H1 (cell line): ENCODE data around the gene NOLC1. TPM values are rescaled to one million over a fixed set of nuclear protein-coding genes. Genes with fewer than 3 reads are reported as not detected.

Source experiments
- CTCF ChIA-PET: fragments of 300-600 bp; sonication (Branson Sonifier 250); formaldehyde crosslinking; loops from one replicate; lab custom pipeline; 2021; ENCODE audit not compliant: partially characterized antibody; lab: Charles Lee
- POLR2A ChIA-PET: fragments of 300-600 bp; sonication (Branson Sonifier 250); formaldehyde crosslinking; loops from one replicate; lab custom pipeline; 2021; ENCODE audit warnings: inconsistent platforms; ENCODE audit not compliant: partially characterized antibody; lab: Charles Lee
- DNase-seq, 2 experiments: peaks; one replicate each; pipeline versions ENCODE4 v3.0.0 to v3.0.0-alpha.2; 2010 to 2022; ENCODE audit warnings: low spot score in 2 of 2, low read depth in 1 of 2, mixed read lengths in 1 of 2
- FAIRE-seq: peaks from 2 replicates; lab custom pipeline; 2011; peaks lifted over from hg19 to GRCh38; lab: Jason Lieb, UNC
- H2AFZ ChIP-seq: 2 replicates; pipeline ENCODE4 v1.8.1; 2012; ENCODE audit warnings: low read length, inconsistent platforms
- H2AK5ac ChIP-seq: 2 replicates; pipeline ENCODE4 v1.6.1; 2013; ENCODE audit warnings: low read depth, low read length
- H2BK120ac ChIP-seq: replicated peaks from 2 replicates; pipeline ENCODE3; 2013; ENCODE audit warnings: low read depth, low read length, inconsistent platforms
- H2BK12ac ChIP-seq: 2 replicates; pipeline ENCODE4 v1.6.1; 2013; ENCODE audit warnings: low read depth, low read length
- H2BK15ac ChIP-seq: 2 replicates; pipeline ENCODE4 v1.6.1; 2013; ENCODE audit warnings: low read length
- H2BK20ac ChIP-seq: 2 replicates; pipeline ENCODE4 v1.6.1; 2013; ENCODE audit warnings: low read length
- H2BK5ac ChIP-seq: 2 replicates; pipeline ENCODE4 v1.6.1; 2013; ENCODE audit warnings: low read depth, low read length
- H3K14ac ChIP-seq: 2 replicates; pipeline ENCODE4 v1.6.1; 2013; ENCODE audit warnings: inconsistent platforms; ENCODE audit not compliant: insufficient read length
- H3K18ac ChIP-seq: 2 replicates; pipeline ENCODE4 v1.6.1; 2013; ENCODE audit warnings: low read length; ENCODE audit errors: extremely low read depth
- H3K23ac ChIP-seq: 2 replicates; pipeline ENCODE4 v1.6.1; 2013; ENCODE audit warnings: inconsistent platforms; ENCODE audit not compliant: insufficient read length
- H3K23me2 ChIP-seq: 2 replicates; pipeline ENCODE4 v1.6.1; 2013; ENCODE audit warnings: low read depth, low read length
- H3K27ac ChIP-seq: 2 replicates; pipeline ENCODE4 v1.6.1; 2011; ENCODE audit warnings: low read depth, low read length, inconsistent platforms
- H3K27me3 ChIP-seq, 4 experiments: replicated peaks in 1 of 4; 1 replicate in 1 of 4; 2 replicates in 3 of 4; pipeline versions ENCODE4 v1.6.1 to v1.8.1; 2011 to 2013; ENCODE audit warnings: low read length in 3 of 4, mild to moderate bottlenecking in 3 of 4, inconsistent platforms in 2 of 4, mixed read lengths in 2 of 4, moderate library complexity in 1 of 4; ENCODE audit not compliant: control insufficient read depth in 3 of 4, insufficient read depth in 3 of 4; ENCODE audit errors: extremely low read depth in 1 of 4
- H3K36me3 ChIP-seq, 4 experiments: 2 replicates each; pipeline versions ENCODE4 v1.6.1 to v1.8.1; 2011 to 2013; ENCODE audit warnings: mild to moderate bottlenecking in 4 of 4, low read length in 3 of 4, moderate library complexity in 2 of 4, control low read depth in 1 of 4, inconsistent platforms in 1 of 4; ENCODE audit not compliant: insufficient read depth in 4 of 4, control insufficient read depth in 2 of 4
- H3K4ac ChIP-seq: replicated peaks from 2 replicates; pipeline ENCODE3; 2013; ENCODE audit warnings: low read length, low read depth, mixed read lengths, inconsistent platforms; ENCODE audit not compliant: insufficient read length
- H3K4me1 ChIP-seq, 4 experiments: replicated peaks in 1 of 4; 1 replicate in 1 of 4; 2 replicates in 3 of 4; pipeline versions ENCODE4 v1.6.1 to v1.8.1; 2011 to 2013; ENCODE audit warnings: low read length in 3 of 4, inconsistent platforms in 2 of 4, mixed read lengths in 1 of 4; ENCODE audit not compliant: insufficient read depth in 4 of 4, control insufficient read depth in 3 of 4
- H3K4me2 ChIP-seq, 2 experiments: 2 replicates each; pipeline versions ENCODE4 v1.6.1 to v1.8.1; 2011 to 2013; ENCODE audit warnings: low read depth in 2 of 2, low read length in 2 of 2, control low read depth in 1 of 2, inconsistent platforms in 1 of 2, mild to moderate bottlenecking in 1 of 2; ENCODE audit not compliant: insufficient read depth in 1 of 2
- H3K4me3 ChIP-seq, 4 experiments: fragments of 200-600, 300-600 bp in 1 of 4; sonication (generic), shearing (Covaris generic), sonication (Bioruptor Twin) in 1 of 4; 2 replicates each; pipeline versions ENCODE4 v1.5.1 to v1.8.1; 2011 to 2016; ENCODE audit warnings: low read length in 4 of 4, low read depth in 3 of 4, control low read depth in 2 of 4, inconsistent platforms in 2 of 4, mild to moderate bottlenecking in 2 of 4, mixed read lengths in 1 of 4, moderate library complexity in 1 of 4; ENCODE audit not compliant: insufficient read depth in 2 of 4; ENCODE audit errors: extremely low read depth in 1 of 4
- H3K56ac ChIP-seq: replicated peaks from 2 replicates; pipeline ENCODE3; 2013; ENCODE audit warnings: low read depth, mild to moderate bottlenecking, mixed read lengths, low read length, inconsistent platforms; ENCODE audit not compliant: insufficient read length
- H3K79me1 ChIP-seq: 2 replicates; pipeline ENCODE4 v1.6.1; 2013; ENCODE audit warnings: low read depth, low read length, control low read depth
- H3K79me2 ChIP-seq, 2 experiments: 2 replicates each; pipeline versions ENCODE4 v1.6.1 to v1.8.1; 2012 to 2013; ENCODE audit warnings: low read length in 2 of 2, mild to moderate bottlenecking in 2 of 2, inconsistent platforms in 1 of 2; ENCODE audit not compliant: insufficient read depth in 2 of 2, control insufficient read depth in 1 of 2
- H3K9ac ChIP-seq, 4 experiments: replicated peaks in 1 of 4; 1 replicate in 1 of 4; 2 replicates in 3 of 4; pipeline versions ENCODE4 v1.6.1 to v1.8.1; 2011 to 2013; ENCODE audit warnings: low read depth in 3 of 4, low read length in 3 of 4, control low read depth in 2 of 4, mild to moderate bottlenecking in 2 of 4, moderate library complexity in 2 of 4, inconsistent platforms in 1 of 4; ENCODE audit errors: extremely low read depth in 1 of 4
- H3K9me3 ChIP-seq, 2 experiments: 2 replicates each; pipeline versions ENCODE4 v1.6.1 to v1.8.1; 2012 to 2013; ENCODE audit warnings: mild to moderate bottlenecking in 2 of 2, moderate library complexity in 2 of 2, control low read depth in 1 of 2, inconsistent platforms in 1 of 2, low read depth in 1 of 2, low read length in 1 of 2, mixed read lengths in 1 of 2; ENCODE audit not compliant: insufficient read depth in 2 of 2
- H4K20me1 ChIP-seq, 2 experiments: replicated peaks in 1 of 2; 2 replicates each; pipeline versions ENCODE3 to v1.8.1; 2011 to 2013; ENCODE audit warnings: inconsistent platforms in 2 of 2, low read length in 2 of 2, mild to moderate bottlenecking in 1 of 2; ENCODE audit not compliant: insufficient read depth in 2 of 2, control insufficient read depth in 1 of 2
- H4K5ac ChIP-seq: 2 replicates; pipeline ENCODE4 v1.6.1; 2013; ENCODE audit warnings: low read length, low read depth, mixed read lengths, inconsistent platforms; ENCODE audit not compliant: insufficient read length
- H4K8ac ChIP-seq: 2 replicates; pipeline ENCODE4 v1.8.0; 2013; ENCODE audit warnings: mild to moderate bottlenecking, moderate library complexity, low read length, inconsistent platforms; ENCODE audit not compliant: insufficient read depth; ENCODE audit errors: extremely low read depth
- H4K91ac ChIP-seq: replicated peaks from 2 replicates; pipeline ENCODE3; 2013; ENCODE audit warnings: low read length, mixed read lengths, inconsistent platforms; ENCODE audit not compliant: insufficient read length
- BRCA1 ChIP-seq: IDR thresholded peaks from 2 replicates; pipeline ENCODE4 v1.6.1; 2012; ENCODE audit warnings: low read depth, low read length, improper control_type of control experiment
- POLR2AphosphoS5 ChIP-seq: IDR thresholded peaks from 2 replicates; pipeline ENCODE4 v1.6.1; 2011; ENCODE audit warnings: low read depth, low read length
- WGBS, 2 experiments: shearing (Covaris generic) in 1 of 2; methylation state at CpG; one replicate each; pipeline versions ENCODE4 v1.1.6 to v1.1.7; 2013 to 2015; ENCODE audit warnings: low lambda C conversion rate in 2 of 2, mixed read lengths in 2 of 2, inconsistent platforms in 1 of 2, low coverage in 1 of 2, missing lambda C conversion rate in 1 of 2; ENCODE audit not compliant: insufficient replicate concordance in 2 of 2, insufficient coverage in 1 of 2, insufficient read length in 1 of 2; ENCODE audit errors: extremely low coverage in 1 of 2, missing lambda C conversion rate in 1 of 2; 5-methylcytosine and 5-hydroxymethylcytosine counted together
- polyA plus RNA-seq, 7 experiments: library from polyadenylated mRNA; depleted of rRNA in 3 of 7; stranded (reverse) in 5 of 7; unstranded in 2 of 7; fragments of >200 nt in 5 of 7; fragments of 200-250 nt in 2 of 7; gene quantifications; 1 replicate in 5 of 7; 2 replicates in 1 of 7; 4 replicates in 1 of 7; pipeline versions ENCODE4 v1.2.1 to v1.2.3, GENCODE V29; 2011 to 2013; ENCODE audit warnings: missing spikeins in 2 of 7, mixed read lengths in 2 of 7
- total RNA-seq: library from RNA; stranded (reverse); fragmentation: NEBNext Ultra II Directional; extraction: Animal tissue kit (Norgen Biotek cat#: 25700); gene quantifications from 2 replicates; pipeline ENCODE4 v1.2.1, GENCODE V29; 2021

Gene NOLC1
- total and polyA plus RNA-seq, 2 of the 8 experiments (the other 6 are each of a cell fraction or from before 2014, with no cell fraction given) = 86.3 to 191 TPM

DNA sequence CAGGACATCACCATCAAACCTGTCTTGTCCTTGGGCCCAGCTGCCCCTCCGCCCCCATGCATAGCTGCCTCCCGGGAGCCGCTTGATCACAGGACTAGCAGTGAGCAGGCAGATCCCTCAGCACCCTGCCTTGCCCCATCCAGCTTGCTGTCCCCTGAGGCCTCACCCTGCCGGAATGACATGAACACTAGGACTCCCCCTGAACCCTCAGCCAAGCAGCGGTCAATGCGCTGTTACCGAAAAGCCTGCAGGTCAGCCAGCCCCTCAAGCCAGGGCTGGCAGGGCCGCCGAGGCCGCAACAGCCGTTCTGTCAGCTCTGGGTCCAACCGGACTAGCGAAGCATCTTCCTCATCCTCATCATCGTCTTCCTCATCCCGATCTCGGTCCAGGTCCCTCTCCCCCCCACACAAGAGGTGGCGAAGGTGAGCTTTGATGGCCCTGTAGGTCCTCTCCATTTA lies 5.2 kb upstream of the NOLC1 start:
- H3K36me3 ChIP-seq = peaks cover 52 to 74% (median 66%) of the 10 kb centered on the region in 4 experiments
- H3K79me1 ChIP-seq = peaks cover 6% of the 10 kb centered on the region
- no peak overlapping the region for H3K18ac ChIP-seq
- POLR2A ChIA-PET = interaction anchor here (0.7 to 20.0 kb wide), 8 partner anchors 3 to 325 kb away, joined by 3 to 408 read pairs (median 8); partner anchors contain the start of genes NOLC1 and PPRC1
- no peak overlapping the region for H3K23ac ChIP-seq
- no peak overlapping the region for H2BK20ac ChIP-seq
- no peak overlapping the region for H3K9ac ChIP-seq
- no peak overlapping the region for H2BK12ac ChIP-seq
- peaks cover 0 to 6% (median 3%) of the 10 kb centered on the region in 4 experiments; a peak in 5 of 7 replicates for H3K4me1 ChIP-seq
- H2BK120ac ChIP-seq = no peak overlapping the region
- no peak overlapping the region for H2BK5ac ChIP-seq
- no peak overlapping the region for H3K27ac ChIP-seq
- no peak overlapping the region for H2AK5ac ChIP-seq
- DNase-seq (no peak), FAIRE-seq (no peak)
- H4K5ac ChIP-seq = no peak overlapping the region
- no peak overlapping the region for H3K4me2 ChIP-seq
- peaks cover 6% of the 10 kb centered on the region for H3K23me2 ChIP-seq
- H3K4me3 ChIP-seq = no peak overlapping the region
- no peak overlapping the region for H3K4ac ChIP-seq
- no peak overlapping the region for H3K14ac ChIP-seq
- no peaks in the 10 kb centered on the region for H3K9me3 ChIP-seq
- no peak overlapping the region for H2AFZ ChIP-seq
- CTCF ChIA-PET = interaction anchor here (0.6 to 3.5 kb wide), 7 partner anchors 9 to 205 kb away, joined by 3 to 20 read pairs (median 4); no protein-coding TSS in a partner anchor
- H3K56ac ChIP-seq = no peak overlapping the region
- H2BK15ac ChIP-seq = no peak overlapping the region
- H4K8ac ChIP-seq = no peak overlapping the region
- H4K91ac ChIP-seq = no peak overlapping the region
- 0 out of 2 replicates have a peak, but pooled peaks have one; percentile 29 for TF ChIP-seq POLR2AphosphoS5
- TF ChIP-seq BRCA1 = no peak
- TF ChIP-seq, all 59 proteins: peak for 1
- 98% methylated on average over 17 of the region's 17 CpGs; no CpG with 5 or more reads in 1 of the 2 experiments for WGBS, 2 experiments
- Histone ChIP-seq H4K20me1 (peaks cover 1 to 21% of the 10 kb centered on the region in 2 experiments), H3K27me3 (no peaks in the 10 kb centered on the region), H3K79me2 (peaks cover 0 to 8% of the 10 kb centered on the region in 2 experiments; a peak in 2 of 4 replicates)
